Ovary (tissue), 9 donors: ENCODE measurements around the gene TMEM37. TPM values are rescaled to one million over a fixed set of nuclear protein-coding genes. Genes with fewer than 3 reads are reported as not detected.

ENCODE experiments used
- DNase-seq, 5 donors: peaks; one replicate each; pipeline ENCODE4 v3.0.0-alpha.2; 2019 to 2020
- H3K27ac ChIP-seq, 2 donors: fragments of 200-600 bp; one replicate each; pipeline versions ENCODE4 v1.5.1 to v1.8.0; 2019 to 2022
- H3K27me3 ChIP-seq: fragments of 200-600 bp; one replicate; pipeline ENCODE4 v1.8.0; 2022
- H3K36me3 ChIP-seq: fragments of 200-600 bp; sonication (generic); one replicate; pipeline ENCODE4 v1.5.1; 2019
- H3K4me1 ChIP-seq: one replicate; pipeline ENCODE4 v1.8.1; 2013; ENCODE audit warnings: mild to moderate bottlenecking, moderate library complexity; ENCODE audit not compliant: insufficient read depth
- H3K4me3 ChIP-seq: fragments of 200-600 bp; sonication (generic); one replicate; pipeline ENCODE4 v1.5.1; 2017
- H3K9me3 ChIP-seq, 2 donors: fragments of 200-600 bp in 1 of 2; sonication (generic) in 1 of 2; one replicate each; pipeline versions ENCODE4 v1.5.1 to v1.8.1; 2013 to 2019; ENCODE audit warnings: mild to moderate bottlenecking in 1 of 2, moderate library complexity in 1 of 2
- CTCF ChIP-seq, 3 donors: fragments of 450-650 bp in 2 of 3; fragments of 200-600 bp in 1 of 3; IDR thresholded peaks; one replicate each; pipeline versions ENCODE4 v1.5.1 to v1.8.0; 2016 to 2022; ENCODE audit warnings: antibody characterized with exemption in 3 of 3, mild to moderate bottlenecking in 1 of 3
- EP300 ChIP-seq: sonication (generic); formaldehyde crosslinking; IDR thresholded peaks from one replicate; pipeline ENCODE4 v1.6.1; 2017; ENCODE audit warnings: antibody characterized with exemption
- POLR2A ChIP-seq: fragments of 450-650 bp; IDR thresholded peaks from one replicate; pipeline ENCODE4 v1.6.1; 2017; ENCODE audit warnings: antibody characterized with exemption, mild to moderate bottlenecking, moderate library complexity
- WGBS, 3 donors: extraction: QIAGEN DNeasy Blood & Tissue Kit in 1 of 3; methylation state at CpG; one replicate each; pipeline versions ENCODE4 v1.1.5 to v1.1.7; 2013 to 2017; 5-methylcytosine and 5-hydroxymethylcytosine counted together
- intact Hi-C, 4 donors: fragments of 100-400 bp; cut with DNase I; formaldehyde crosslinking; loops; one replicate each; pipeline versions ENCODE4 v1.11.0 to v1.15.1; 2022 to 2023
- polyA plus RNA-seq, 2 donors: library from polyadenylated mRNA; stranded (reverse); fragments of 200-250 nt in 1 of 2; fragments of 350-450 nt in 1 of 2; fragmentation: Illumina TruSeq in 1 of 2; extraction: RNeasy Lipid Tissue Mini Kit (QIAGEN cat#74804) in 1 of 2; gene quantifications; one replicate each; pipeline ENCODE4 v1.2.3, GENCODE V29; 2013 to 2014
- total RNA-seq, 7 donors: library from RNA; depleted of rRNA in 2 of 7; stranded (reverse); fragments of >200 nt in 2 of 7; fragmentation: NEBNext Ultra II Directional in 3 of 7; extraction: Animal tissue kit (Norgen Biotek cat#: 25700) in 3 of 7; gene quantifications; one replicate each; pipeline versions ENCODE4 v1.1.0 to v1.2.4, GENCODE V29; 2016 to 2023
- donor health status: DM: no; HTN: no; CAD: no; lungs with moderate emphysema.
- donor health status: DM: no; HTN: no; CAD: no.
- donor health status: Bipolar disorder and iron deficiency.
- donor health status: DM: yes; HTN: yes; CAD: no.
- donor health status: DM: no; HTN: no; CAD: no.
- donor health status: DM: yes; HTN: yes; CAD: no.

The TMEM37 gene
- total and polyA plus RNA-seq, 9 donors = 9.5 to 32.5 (median 18.1) TPM

- no peaks in the 10 kb centered on the region for H3K36me3 ChIP-seq
- whole genome bisulfite sequencing, 3 donors = 41 to 52% (median 46%) methylated on average over 9 of the region's 9 CpGs
- peaks cover 10% of the 10 kb centered on the region for H3K4me1 ChIP-seq
- no peak overlapping the region for H3K4me3 ChIP-seq
- no peak for TF ChIP-seq EP300
- no peak for TF ChIP-seq POLR2A
- TF ChIP-seq CTCF (IDR thresholded peaks at IDR 0.05) = no peak
- no peak overlapping the region for H3K27ac ChIP-seq
- H3K27me3 ChIP-seq = no peaks in the 10 kb centered on the region
- DNase-seq = peak; percentile 31 to 71 (median 60)
- intact Hi-C loops = no loop called here
- no peaks in the 10 kb centered on the region for H3K9me3 ChIP-seq
These were observed 44.1 kb upstream of the TMEM37 start for GRCh38 chr2:119387381-119388129.

DNA sequence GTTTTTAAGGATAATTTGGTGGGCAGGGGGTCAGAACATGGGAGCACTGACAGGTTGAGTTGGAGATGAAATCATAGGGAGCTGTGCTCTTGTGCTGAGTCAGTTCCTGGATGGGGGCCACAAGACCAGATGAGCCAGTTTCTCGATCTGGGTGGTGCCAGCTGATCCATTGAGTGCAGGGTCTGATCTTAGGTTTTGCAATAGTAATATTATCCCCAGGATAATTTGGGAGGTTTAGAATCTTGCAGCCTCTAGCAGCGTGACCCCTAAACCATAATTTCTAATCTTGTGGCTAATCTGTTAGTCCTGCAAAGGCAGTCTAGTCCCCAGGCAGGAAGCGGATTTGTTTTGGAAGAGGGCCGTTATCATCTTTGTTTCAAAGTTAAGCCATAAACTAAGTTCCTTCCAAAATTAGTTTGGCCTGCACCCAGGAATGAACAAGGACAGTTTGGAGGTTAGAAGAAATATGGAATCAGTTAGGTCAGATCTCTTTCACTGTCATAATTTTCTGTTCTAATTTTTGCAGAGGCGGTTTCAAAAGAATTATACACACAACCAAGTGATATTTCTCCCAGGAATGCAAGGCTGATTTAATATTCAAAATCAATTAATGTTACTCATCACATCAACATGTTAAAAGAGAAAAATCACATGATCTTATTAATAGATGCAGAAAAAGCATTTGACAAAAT, 41.9 kb upstream of the TMEM37 start:
- DNase-seq = peak; percentile 56 to 76 (median 68)
- Histone ChIP-seq H3K36me3 (no peaks in the 10 kb centered on the region), H3K4me3 (no peak overlapping the region), H3K27ac (no peak overlapping the region), H3K4me1 (peaks cover 10% of the 10 kb centered on the region), H3K27me3 (no peaks in the 10 kb centered on the region), H3K9me3 (no peaks in the 10 kb centered on the region)
- intact Hi-C loops = no loop called here
- WGBS, 3 donors = 2 to 11% (median 5%) methylated on average over 5 of the region's 5 CpGs
- no peak for TF ChIP-seq EP300

- DNase-seq = no peak
- WGBS, 3 donors = 90 to 95% (median 94%) methylated on average over 3 of the region's 3 CpGs
- Histone ChIP-seq H3K36me3 (no peaks in the 10 kb centered on the region), H3K9me3 (no peaks in the 10 kb centered on the region), H3K27ac (no peak overlapping the region), H3K27me3 (no peaks in the 10 kb centered on the region), H3K4me3 (no peak overlapping the region), H3K4me1 (peaks cover 4% of the 10 kb centered on the region)
- intact Hi-C loops = no loop called here
- TF ChIP-seq EP300 = no peak
- TF ChIP-seq CTCF (IDR thresholded peaks at IDR 0.05) = no peak
- TF ChIP-seq POLR2A = no peak
These were observed 37.5 kb upstream of the TMEM37 start for GRCh38 chr2:119393971-119394748.

- Histone ChIP-seq H3K9me3 (no peaks in the 10 kb centered on the region), H3K27ac (no peak overlapping the region), H3K4me1 (no peaks in the 10 kb centered on the region), H3K36me3 (no peaks in the 10 kb centered on the region), H3K4me3 (no peak overlapping the region), H3K27me3 (no peaks in the 10 kb centered on the region)
- no peak for TF ChIP-seq POLR2A
- no peak for TF ChIP-seq CTCF (IDR thresholded peaks at IDR 0.05)
- TF ChIP-seq EP300 = no peak
- intact Hi-C loops = no loop called here
- 91 to 95% (median 94%) methylated on average over 6 of the region's 6 CpGs for WGBS, 3 donors
- DNase-seq = no peak
These were observed 34.5 kb upstream of the TMEM37 start for GRCh38 chr2:119397196-119397595.
